K562 (cell line): ENCODE data around the gene TRIM33. TPM values are rescaled to one million over a fixed set of nuclear protein-coding genes. Genes with fewer than 3 reads are reported as not detected.

Source experiments
- FOXK2 ChIP-seq, 2 experiments: fragments of 450-650 bp; IDR thresholded peaks in 1 of 2; conservative IDR thresholded peaks in 1 of 2; 2 replicates each; pipeline ENCODE4 v1.6.1; 2016; ENCODE audit warnings: low read depth in 2 of 2, mild to moderate bottlenecking in 1 of 2
- KAT8 ChIP-seq: fragments of 450-650 bp; IDR thresholded peaks from 2 replicates; pipeline ENCODE4 v1.6.1; 2016; ENCODE audit warnings: low read depth, mild to moderate bottlenecking
- NCOA1 ChIP-seq: fragments of 450-650 bp; IDR thresholded peaks from 2 replicates; pipeline ENCODE4 v1.6.1; 2016; ENCODE audit warnings: low read depth
- PCBP1 ChIP-seq: fragments of 200-400 bp; formaldehyde crosslinking; IDR thresholded peaks from 2 replicates; pipeline ENCODE4 v1.6.1; 2018; ENCODE audit warnings: mild to moderate bottlenecking, low read depth, low read length; ENCODE audit not compliant: poor library complexity, severe bottlenecking
- PHF21A ChIP-seq: fragments of 450-650 bp; IDR thresholded peaks from 2 replicates; pipeline ENCODE4 v1.6.1; 2017; ENCODE audit warnings: low read depth, borderline replicate concordance
- XRCC3 ChIP-seq: fragments of 450-650 bp; IDR thresholded peaks from 2 replicates; pipeline ENCODE4 v1.6.1; 2017; ENCODE audit warnings: mild to moderate bottlenecking, moderate library complexity
- ZNF263 ChIP-seq: sonication (generic); formaldehyde crosslinking; IDR thresholded peaks from 2 replicates; pipeline ENCODE4 v1.8.0; 2022; ENCODE audit warnings: mild to moderate bottlenecking, missing genetic modification reagents, borderline replicate concordance
- ZNF3 ChIP-seq: fragments of 250-450 bp; sonication (Bioruptor Pico); IDR thresholded peaks from 2 replicates; pipeline ENCODE4 v1.5.0; 2021; ENCODE audit warnings: mild to moderate bottlenecking, moderate library complexity
- polyA plus RNA-seq, 8 experiments: library from polyadenylated mRNA; depleted of rRNA in 4 of 8; stranded (reverse) in 5 of 8; unstranded in 3 of 8; fragments of >200 nt; fragmentation: Nextera tagmentation in 2 of 8; fragmentation: Illumina TruSeq in 1 of 8; extraction: Ambion mirVana in 2 of 8; extraction: Trizol in 1 of 8; gene quantifications; 2 replicates each; pipeline versions ENCODE4 v1.2.1 to v1.2.3, GENCODE V29; 2011 to 2014; ENCODE audit warnings: inconsistent platforms in 1 of 8, missing spikeins in 1 of 8
- total RNA-seq, 7 experiments: library from RNA; depleted of rRNA in 6 of 7; stranded (reverse); fragments of >200 nt in 6 of 7; fragmentation: Illumina TruSeq in 2 of 7; extraction: Trizol in 2 of 7; gene quantifications; 2 replicates each; pipeline versions ENCODE4 v1.2.1 to v1.2.3, GENCODE V29; 2011 to 2021; ENCODE audit warnings: low replicate concordance in 1 of 7
- TF ChIP-seq, protein P1 (sequence below): IDR thresholded peaks from 2 replicates; pipeline ENCODE4 v1.6.1; 2011; ENCODE audit warnings: borderline replicate concordance, low read depth, mild to moderate bottlenecking, moderate library complexity, low read length; ENCODE audit not compliant: insufficient read depth, poor library complexity, severe bottlenecking
- TF ChIP-seq, protein P2 (sequence below): fragments of 450-650 bp; formaldehyde crosslinking; IDR thresholded peaks from 2 replicates; pipeline ENCODE4 v1.4.0; 2020; ENCODE audit warnings: mild to moderate bottlenecking, mixed read lengths
- TF ChIP-seq, protein P3 (sequence below), 2 experiments: fragments of 450-650 bp; formaldehyde crosslinking in 1 of 2; IDR thresholded peaks; 2 replicates each; pipeline versions ENCODE4 v1.4.0 to v1.6.1; 2014 to 2020; ENCODE audit warnings: mild to moderate bottlenecking in 2 of 2, borderline replicate concordance in 1 of 2, low read depth in 1 of 2

The TRIM33 gene
- total and polyA plus RNA-seq, 9 of the 15 experiments (the other 6 are each of a cell fraction or from before 2014, with no cell fraction given), result 9.3 to 58.4 (median 40.2) TPM

DNA sequence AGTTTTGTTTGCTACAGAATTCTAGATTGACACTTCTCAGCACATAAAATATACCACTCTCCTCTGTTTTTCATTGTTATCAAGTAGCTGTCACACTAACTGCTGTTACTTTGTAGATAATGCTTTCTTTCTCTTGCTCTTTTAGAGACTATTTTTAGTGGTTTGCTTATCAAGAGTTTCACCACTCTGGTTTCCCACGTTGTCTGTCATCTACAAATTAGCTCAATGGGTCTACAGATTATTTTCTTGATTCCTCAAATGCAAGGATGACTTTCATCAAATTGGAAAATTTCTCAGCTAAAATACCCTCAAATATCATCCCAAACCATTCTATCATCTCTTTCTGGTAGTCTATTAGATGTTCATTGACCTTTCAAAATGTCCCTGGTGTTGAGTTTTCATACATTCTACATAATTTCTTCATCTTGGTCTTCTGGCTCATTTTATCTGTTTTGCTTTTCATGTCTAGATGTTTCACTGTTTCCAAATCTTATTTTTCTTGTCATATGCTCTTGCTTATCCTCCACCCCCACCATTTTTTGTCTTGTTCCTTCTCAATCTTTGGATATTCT, 122.5 kb downstream of the TRIM33 start (continued):
- TF ChIP-seq ZNF263 (no peak), FOXK2 (conservative IDR thresholded peaks at IDR 0.05 in 1 of 2, IDR thresholded peaks at IDR 0.05 in 1 of 2; ENCODE audit: low read depth in 2 of 2) (peak in 1 of 2 experiments; percentile 39; a peak in 1 of 4 replicates), ZNF3 (no peak), KAT8 (no peak), XRCC3 (no peak), PCBP1 (no peak), NCOA1 (peak; percentile 79; the same call in 1 of the 2 replicates), PHF21A (no peak)
- TF ChIP-seq, protein P1, sequence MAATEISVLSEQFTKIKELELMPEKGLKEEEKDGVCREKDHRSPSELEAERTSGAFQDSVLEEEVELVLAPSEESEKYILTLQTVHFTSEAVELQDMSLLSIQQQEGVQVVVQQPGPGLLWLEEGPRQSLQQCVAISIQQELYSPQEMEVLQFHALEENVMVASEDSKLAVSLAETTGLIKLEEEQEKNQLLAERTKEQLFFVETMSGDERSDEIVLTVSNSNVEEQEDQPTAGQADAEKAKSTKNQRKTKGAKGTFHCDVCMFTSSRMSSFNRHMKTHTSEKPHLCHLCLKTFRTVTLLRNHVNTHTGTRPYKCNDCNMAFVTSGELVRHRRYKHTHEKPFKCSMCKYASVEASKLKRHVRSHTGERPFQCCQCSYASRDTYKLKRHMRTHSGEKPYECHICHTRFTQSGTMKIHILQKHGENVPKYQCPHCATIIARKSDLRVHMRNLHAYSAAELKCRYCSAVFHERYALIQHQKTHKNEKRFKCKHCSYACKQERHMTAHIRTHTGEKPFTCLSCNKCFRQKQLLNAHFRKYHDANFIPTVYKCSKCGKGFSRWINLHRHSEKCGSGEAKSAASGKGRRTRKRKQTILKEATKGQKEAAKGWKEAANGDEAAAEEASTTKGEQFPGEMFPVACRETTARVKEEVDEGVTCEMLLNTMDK, result no peak
- TF ChIP-seq, protein P2, sequence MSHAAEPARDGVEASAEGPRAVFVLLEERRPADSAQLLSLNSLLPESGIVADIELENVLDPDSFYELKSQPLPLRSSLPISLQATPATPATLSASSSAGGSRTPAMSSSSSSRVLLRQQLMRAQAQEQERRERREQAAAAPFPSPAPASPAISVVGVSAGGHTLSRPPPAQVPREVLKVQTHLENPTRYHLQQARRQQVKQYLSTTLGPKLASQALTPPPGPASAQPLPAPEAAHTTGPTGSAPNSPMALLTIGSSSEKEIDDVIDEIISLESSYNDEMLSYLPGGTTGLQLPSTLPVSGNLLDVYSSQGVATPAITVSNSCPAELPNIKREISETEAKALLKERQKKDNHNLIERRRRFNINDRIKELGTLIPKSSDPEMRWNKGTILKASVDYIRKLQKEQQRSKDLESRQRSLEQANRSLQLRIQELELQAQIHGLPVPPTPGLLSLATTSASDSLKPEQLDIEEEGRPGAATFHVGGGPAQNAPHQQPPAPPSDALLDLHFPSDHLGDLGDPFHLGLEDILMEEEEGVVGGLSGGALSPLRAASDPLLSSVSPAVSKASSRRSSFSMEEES (CRISPR knock-in tag), result no peak
- TF ChIP-seq, protein P3, sequence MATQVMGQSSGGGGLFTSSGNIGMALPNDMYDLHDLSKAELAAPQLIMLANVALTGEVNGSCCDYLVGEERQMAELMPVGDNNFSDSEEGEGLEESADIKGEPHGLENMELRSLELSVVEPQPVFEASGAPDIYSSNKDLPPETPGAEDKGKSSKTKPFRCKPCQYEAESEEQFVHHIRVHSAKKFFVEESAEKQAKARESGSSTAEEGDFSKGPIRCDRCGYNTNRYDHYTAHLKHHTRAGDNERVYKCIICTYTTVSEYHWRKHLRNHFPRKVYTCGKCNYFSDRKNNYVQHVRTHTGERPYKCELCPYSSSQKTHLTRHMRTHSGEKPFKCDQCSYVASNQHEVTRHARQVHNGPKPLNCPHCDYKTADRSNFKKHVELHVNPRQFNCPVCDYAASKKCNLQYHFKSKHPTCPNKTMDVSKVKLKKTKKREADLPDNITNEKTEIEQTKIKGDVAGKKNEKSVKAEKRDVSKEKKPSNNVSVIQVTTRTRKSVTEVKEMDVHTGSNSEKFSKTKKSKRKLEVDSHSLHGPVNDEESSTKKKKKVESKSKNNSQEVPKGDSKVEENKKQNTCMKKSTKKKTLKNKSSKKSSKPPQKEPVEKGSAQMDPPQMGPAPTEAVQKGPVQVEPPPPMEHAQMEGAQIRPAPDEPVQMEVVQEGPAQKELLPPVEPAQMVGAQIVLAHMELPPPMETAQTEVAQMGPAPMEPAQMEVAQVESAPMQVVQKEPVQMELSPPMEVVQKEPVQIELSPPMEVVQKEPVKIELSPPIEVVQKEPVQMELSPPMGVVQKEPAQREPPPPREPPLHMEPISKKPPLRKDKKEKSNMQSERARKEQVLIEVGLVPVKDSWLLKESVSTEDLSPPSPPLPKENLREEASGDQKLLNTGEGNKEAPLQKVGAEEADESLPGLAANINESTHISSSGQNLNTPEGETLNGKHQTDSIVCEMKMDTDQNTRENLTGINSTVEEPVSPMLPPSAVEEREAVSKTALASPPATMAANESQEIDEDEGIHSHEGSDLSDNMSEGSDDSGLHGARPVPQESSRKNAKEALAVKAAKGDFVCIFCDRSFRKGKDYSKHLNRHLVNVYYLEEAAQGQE (IDR thresholded peaks at IDR 0.05; ENCODE audit: borderline replicate concordance), result peak; percentile 16; the same call in 1 of the 2 replicates
- TF ChIP-seq, protein P3 (CRISPR knock-in tag; IDR thresholded peaks at IDR 0.05; ENCODE audit: low read depth), result no peak
